Measurements from ENCODE around the gene RSRC2.
"Not testable (repeated sequence)": the region's sequence is repeated elsewhere in the genome, so short reads cannot be mapped to it uniquely, and the experiment has no call there.

RSRC2 gene

DNA sequence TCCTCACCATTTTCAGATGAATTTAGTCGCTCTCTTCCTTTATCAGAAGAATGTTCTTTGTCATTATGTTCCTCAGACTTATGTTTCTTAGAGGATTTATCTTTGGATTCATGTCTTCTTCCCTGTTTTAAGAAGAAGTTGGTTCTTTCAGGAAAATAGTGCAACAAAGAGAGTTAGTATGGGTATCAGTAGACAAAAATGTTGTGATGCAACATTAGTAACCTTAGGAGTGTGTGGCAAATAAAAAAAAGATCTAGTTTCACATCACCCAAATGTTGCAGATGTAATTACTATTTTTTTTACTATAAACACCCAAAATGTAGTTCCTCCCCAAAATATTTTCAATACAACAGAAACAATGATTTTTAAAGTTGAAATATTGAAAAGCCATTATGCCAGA is 7.8 kb downstream of the RSRC2 start:
- DNase-seq (ENCODE audit: low read depth, low spot score), result no peak

DNA sequence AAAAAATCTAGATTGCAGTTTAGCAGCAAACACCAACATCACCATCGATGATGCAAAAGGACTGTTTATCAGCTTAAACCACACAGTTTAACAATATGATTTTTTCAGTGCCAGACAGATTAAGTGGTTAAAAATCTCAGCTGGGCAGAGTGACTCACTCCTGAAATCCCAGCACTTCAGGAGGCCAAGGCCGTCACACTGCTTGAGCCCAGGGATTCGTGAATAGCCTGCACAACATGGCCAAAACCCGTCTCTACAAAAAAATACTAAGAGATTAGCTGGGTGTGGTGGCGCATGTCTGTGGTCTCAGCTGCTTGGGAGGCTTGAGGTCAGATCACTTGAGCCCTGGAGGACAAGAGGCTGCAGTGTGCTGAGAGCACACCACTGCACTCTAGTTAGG is 8.9 kb downstream of the RSRC2 start:
- no peak for DNase-seq (ENCODE audit: low read depth, low spot score)

DNA sequence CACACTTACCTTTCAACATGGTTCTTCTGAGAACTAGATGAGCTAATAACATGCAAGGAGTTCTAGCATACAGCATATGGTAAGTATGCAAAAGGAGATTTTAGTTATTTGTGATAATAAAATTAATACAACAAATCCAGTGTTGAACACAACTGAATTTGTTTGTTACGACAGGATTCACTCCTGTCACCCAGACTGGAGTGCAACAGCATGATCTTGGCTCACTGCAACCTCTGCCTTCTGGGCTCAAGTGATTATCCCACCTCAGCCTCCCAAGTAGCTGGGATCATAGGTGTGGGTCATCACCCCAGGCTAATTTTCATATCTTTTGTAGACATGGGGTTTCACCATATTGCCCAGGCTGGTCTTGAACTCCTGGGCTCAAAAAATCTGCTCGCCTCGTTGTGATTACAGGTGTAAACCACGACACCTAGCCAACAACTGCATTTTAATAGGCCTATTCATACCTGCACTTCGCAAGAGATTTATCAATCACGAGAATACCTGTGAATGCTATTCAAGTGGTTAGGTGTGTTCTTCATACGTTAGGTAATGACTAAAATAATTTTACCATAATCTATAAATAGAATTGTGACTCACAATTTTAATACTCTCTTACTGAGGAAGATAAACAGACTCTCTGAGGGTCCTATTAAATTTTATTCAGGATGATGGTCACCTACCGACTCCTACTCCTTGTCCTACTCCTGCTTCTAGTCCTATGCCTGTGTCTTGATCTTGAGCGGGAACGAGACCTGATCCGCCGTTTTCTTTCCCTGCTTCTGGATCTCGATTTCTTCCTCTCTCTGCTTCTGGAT is 10.0 kb downstream of the RSRC2 start:
- no peak for DNase-seq (ENCODE audit: low read depth, low spot score)

DNA sequence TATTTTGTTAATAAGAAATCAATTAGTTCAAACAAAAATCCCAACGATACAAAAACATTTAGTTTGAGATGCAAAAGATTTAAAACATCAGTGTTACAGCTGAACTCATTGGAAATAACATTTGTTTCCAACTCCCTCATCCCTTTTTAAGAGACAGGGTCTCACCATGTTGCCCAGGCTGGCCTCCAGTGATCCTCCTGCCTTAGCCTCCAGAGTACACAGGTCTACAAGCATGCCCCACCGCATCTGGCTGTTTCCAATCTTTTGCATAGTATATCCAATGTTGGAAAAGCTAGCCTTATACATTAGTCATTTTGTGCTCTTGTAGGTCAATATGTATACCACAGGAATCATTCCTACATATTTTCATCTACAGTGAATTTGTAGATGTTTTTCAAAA is 11.5 kb downstream of the RSRC2 start:
- no peak for DNase-seq (ENCODE audit: low read depth, low spot score)

DNA sequence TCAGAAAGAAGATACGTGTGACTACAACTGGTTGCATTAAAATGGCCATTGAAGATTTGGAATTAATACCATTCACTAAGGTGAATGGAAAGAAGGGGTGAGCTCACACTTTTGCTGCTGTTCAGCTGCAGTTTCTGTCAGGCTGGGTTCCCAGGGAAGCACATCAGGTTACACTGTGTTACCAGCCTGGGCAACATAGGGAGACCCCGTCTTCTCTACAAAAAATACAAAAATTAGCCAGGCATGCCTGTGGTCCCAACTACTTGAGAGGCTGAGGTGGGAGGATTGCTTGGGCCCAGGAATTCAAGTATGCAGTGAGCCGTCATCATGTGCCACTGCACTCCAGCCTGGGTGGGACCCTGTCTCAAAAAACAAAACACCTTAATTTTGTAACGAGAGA is 13.1 kb downstream of the RSRC2 start:
- no peak for DNase-seq (ENCODE audit: low read depth, low spot score)

DNA sequence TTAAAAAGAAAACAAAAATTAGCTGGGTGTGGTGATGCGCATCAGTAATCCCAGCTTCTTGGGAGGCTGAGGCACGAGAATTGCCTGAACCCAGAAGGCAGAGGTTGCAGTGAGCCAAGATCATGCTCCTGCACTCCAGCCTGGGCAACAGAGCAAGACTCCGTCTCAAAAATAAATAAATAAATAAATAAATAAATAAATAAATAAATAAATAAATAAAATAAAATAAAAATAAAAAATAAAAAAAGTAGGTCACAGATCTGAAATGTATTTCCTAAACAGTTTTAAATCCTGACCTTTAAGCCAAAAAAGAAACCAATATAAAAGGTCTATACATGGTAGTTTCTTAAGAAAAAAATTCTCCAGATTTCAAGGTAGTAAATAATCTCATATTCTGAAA is 13.7 kb downstream of the RSRC2 start:
- not testable (repeated sequence) for DNase-seq (ENCODE audit: low read depth, low spot score)

DNA sequence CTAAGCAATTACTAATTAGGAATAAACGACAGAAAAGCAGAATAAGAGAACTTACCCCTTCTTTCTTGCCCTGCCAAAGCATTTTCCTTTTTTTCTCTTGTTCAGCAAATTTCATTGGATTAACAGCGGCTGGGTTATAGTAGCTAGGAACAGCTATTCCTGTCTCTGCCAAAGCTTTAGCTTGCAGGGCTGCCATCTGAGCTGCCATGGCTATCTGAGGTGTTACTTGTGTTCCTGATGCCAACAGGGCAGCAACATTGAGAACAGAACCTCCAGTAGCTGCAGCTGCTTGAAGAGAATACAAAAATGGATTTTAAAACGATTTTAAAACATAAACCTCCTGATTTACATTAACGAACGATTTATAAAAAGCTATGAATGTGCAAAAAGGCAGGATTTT is 18.6 kb downstream of the RSRC2 start:
- no peak for DNase-seq (ENCODE audit: low read depth, low spot score)

DNA sequence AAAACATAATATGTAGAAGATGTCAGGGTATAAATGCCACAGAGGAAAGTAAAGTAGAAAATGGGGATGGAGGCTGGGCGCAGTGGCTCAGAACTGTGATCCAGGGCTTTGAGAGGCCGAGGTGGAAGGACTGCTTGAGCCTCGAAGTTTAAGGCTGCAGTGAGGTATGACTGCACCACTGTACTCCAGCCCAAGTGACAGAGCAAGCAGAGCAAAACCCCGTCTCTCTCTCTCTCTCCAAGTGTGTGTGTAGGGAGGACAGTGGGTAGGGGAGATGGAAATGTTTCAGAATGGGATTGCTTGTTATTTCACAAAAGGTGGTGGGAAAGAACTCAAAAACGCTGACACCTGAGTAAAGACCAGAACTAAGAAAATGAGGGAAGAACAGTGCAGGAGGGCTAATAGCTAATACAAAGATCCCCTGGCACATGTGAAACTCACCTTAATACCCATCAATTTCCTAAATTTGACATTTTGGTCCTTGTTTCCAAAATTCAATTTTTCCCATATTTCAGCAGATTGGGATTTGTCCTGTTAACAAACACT is 20.3 kb downstream of the RSRC2 start:
- DNase-seq (ENCODE audit: low read depth, low spot score), result no peak

DNA sequence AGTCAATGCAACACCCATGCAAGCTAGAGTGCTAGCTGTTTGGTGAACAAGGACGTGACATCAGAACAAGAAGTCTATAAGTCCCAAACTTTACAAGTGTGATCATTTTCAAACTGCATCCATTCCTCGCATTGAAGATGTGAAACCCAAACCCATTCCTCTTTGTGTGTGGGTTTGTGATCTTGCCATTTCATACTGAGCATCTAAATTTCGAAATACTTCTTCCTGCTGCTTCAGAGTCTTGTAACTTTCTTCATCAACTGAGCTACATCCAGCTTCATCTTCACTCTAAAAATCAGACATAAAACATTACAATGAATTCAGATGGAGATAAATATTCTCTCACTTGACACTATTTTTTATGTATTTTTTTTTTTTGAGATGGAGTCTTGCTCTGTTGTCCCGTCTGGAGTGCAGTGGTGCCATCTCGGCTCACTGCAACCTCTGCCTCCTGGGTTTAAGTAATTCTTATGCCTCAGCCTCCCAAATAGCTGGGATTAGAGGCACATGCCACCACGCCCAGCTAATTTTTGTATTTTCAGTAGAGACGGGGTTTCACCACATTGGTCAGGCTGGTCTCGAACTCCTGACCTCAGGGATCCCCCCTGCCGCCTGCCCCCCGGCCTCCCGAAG is 21.2 kb downstream of the RSRC2 start:
- DNase-seq (ENCODE audit: low read depth, low spot score), result no peak

DNA sequence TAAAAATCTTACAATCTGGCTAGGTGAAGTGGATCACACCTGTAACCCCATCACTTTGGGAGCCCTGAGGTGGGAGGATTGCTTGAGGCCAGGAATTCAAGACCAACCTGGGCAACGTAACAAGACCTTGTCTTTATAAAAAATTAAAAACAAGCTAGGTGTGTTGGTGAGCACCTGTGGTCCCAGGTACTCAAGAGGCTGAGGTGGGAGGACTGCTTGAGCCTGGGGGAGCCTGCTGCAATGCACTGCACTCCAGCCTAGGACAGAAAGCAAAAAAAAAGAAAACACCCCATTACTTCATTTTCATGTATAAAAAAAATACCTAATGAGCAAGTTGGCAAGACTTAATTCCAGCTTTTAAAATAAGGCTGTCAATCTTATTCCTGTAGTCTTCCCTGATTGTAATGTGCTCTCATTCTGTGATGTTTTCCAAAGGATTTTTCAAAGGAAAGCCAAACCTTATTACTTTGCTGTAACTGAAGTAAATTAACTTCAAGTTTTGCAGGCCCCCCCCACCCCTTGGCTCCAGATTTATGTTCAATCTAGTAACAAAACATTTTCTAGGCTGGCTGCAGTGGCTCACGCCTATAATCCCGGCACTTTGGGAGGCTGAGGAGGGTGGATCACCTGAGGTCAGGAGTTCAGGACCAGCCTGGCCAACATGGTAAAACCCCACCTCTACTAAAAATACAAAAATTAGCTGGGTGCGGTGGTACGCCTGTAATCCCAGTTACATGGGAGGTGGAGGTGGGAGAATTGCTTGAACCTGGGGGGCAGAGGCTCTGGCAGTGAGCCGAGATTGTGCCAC is 22.7 kb downstream of the RSRC2 start:
- DNase-seq (ENCODE audit: low read depth, low spot score), result no peak

DNA sequence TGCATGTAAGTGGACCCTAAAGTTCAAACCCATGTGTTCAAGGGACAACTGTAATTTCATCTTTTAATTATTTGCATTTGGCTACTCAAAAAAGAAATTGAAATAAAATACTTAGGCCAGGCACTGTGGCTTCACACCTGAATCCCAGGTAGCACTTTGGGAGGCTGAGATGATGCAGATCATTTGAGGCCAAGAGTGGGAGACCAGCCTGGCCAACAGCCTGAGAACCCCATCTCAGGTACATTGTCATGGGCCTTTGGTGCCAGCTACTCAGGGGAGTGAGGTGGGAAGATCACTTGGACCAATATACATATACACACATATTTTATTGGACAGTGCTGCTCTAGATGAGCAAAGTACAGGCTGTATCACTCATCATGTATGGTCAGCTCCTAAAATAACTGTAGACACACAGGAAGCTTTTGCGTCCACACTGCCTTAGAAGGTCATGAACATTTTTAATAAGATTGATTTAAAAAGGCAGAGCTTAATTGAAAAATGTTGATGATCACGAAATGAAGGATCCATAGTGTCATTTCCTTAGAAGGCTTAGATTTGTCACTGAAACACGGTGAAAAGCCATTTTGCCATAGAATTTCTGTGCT is 23.5 kb downstream of the RSRC2 start:
- no peak for DNase-seq (ENCODE audit: low read depth, low spot score)

DNA sequence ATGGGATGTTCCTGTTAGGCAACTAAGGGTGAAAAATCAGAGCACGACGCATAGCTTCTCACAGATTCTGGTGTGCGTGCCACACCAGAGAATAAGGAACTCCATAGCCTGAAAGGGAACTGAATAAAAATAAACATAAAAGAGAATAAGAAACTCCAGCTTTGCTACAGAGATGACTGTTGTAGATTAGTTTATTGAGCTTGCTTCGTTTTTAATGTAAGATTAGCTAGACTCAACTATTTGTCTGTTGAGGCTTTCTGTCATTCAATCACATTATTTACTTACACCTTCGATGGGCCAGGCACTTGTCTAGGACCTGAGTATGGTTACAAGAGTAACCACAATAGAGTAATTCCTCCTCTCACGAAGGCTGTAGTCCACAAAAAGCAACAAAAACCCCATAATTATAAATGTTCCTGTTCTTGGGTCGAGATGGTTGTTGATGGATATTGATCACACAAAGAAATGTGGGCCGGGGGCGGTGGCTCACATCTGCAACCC is 25.2 kb downstream of the RSRC2 start:
- DNase-seq (ENCODE audit: low read depth, low spot score), result no peak

DNA sequence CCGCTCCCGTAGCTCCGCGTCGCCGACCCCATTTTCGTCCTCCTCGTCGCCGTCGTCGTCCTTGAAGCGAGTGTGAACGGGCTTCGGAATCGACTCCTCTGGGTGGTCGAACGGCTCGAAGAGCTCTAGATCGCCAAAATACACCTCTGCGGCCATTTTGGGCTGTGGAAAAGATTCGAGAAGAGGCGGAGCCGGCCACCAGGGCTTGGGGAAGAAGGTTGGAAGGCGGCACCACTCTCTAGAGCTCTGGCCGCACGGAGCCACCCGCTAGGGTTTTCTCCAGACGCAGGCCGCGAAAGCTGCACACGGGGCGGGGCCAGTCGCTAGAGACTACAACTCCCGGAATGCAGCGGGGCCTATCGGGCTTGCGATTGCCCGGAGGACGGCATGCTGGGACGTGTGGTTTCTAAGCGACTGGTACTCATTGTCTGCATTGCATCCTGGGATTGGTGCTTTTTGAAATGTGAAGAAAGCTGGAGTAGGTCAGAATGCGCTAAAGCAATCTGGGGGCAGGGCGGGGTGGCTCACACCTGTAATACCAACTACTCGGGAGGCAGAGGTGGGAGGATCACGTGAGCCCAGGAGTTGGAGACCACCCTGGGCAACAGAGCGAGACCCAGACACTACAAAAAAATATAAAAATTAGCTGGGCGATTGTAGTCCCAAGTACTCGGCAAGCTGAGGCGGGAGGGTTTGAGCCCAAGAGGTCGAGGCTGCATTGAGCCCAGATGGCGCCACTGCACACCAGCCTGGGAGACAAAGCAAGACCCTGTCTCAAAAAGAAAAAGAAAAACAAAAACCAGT is 25.8 kb downstream of the RSRC2 start, which contains the start of gene ZCCHC8:
Gene ZCCHC8 (minus strand): TSS at position 248 of the 804 bp plus-strand sequence. CDS start 92 bp downstream, at position 156.
- peak; percentile 99 for DNase-seq (ENCODE audit: low read depth, low spot score)

DNA sequence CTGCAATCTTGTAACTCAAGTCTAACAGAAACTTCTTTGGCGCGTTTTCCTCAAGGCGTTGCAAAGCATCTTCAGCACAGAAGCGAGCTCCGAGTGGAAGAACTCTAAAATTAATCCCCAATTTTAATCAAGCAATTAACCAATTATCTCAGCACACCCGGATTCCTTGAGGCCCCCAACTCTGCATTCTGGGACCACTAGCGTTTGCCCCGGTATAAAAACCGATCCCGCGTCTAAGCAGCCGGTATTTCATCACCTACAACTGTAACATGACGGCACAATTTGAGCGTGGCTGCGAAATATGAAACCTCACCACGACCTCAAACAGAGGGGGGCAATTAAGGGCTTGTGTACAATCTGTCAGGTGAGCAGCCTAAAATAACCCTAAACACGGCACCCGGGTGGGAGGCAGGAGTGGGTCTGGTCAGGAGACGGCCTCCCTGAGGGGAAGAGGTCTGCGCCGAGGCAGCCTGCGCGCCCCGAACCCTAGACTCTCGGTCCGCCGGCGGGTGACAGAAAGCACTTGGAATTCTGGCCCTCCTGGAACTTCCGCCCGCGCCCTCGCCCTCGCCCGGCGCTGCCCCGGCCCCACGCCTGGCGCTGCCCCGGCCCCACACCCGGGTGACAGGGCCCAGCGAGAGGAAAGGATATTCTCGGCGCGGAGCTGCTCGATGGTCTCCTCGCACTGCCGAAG is 26.6 kb downstream of the RSRC2 start:
- peak; percentile 72 for DNase-seq (ENCODE audit: low read depth, low spot score)

DNA sequence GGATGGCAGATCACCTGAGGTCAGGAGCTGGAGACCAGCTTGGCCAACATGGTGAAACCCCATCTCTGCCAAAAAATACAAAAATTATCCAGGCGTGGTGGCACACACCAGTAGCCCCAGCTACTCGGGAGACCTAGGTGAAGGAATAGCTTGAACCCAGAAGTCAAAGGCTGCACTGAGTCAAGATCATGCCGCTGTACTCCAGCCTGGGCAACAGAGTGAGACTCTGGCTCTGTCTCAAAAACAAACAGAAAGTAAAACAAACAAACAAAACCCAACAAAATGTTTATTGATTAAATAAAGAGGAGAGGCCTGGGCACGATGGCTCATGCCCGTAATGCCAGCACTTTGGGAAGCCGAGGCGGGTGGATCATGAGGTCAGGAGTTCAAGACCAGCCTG is 31.5 kb downstream of the RSRC2 start:
- DNase-seq (ENCODE audit: low read depth, low spot score), result no peak

DNA sequence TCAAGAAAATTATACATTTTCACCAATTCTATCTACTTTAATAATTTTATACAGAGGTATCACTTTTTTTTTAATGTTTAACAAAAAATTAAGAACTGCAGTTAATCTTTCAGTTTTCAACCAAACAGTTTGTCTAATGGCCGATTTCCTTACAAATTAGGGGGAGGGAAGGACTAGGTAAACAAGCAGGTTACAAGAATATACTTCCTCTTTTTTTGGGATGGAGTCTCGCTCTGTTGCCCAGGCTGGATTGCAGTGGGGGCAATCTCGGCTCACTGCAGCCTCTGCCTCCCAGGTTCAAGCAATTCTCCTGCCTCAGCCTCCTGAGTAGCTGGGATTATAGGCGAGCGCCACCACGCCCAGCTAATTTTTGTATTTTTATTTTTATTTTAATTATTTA is 33.5 kb downstream of the RSRC2 start:
- not testable (repeated sequence) for DNase-seq (ENCODE audit: low read depth, low spot score)

DNA sequence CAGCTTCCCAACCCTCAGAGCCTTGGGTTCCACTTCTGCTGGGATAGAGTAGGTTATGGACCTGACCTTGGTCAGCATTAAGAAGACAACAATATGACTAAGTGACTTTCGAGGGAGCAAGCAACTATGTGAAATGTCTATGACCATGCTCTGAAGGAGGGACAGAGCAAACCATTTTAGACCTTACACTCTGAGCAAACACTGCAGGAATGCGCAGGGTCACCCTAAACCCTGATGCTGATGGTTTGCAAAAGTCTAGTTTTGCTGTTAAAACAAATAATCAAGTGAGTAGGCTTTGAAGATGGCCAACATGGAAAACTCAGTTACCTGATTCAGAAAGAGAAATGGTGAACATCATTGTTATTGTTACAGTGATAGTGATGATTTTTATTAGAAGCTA is 34.7 kb downstream of the RSRC2 start:
- no peak for DNase-seq (ENCODE audit: low read depth, low spot score)

DNA sequence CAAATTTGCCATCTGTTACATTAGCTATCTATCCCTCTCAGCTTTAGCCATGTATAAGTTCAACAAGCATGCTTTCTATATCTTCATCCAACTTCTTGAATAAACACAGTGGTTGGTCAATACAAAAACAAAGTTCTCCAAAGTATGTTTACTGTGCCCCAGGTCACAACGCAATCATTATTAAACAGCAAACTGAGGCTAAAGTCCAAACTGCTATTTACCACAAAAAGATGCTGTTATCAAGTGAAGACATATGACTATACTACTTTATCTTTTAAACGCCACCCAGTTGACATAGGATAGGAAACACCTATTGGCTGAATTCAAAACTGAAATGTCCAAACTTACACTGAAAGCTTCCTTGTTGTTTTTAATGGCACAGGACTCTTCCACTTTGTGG is 37.7 kb downstream of the RSRC2 start:
- no peak for DNase-seq (ENCODE audit: low read depth, low spot score)

DNA sequence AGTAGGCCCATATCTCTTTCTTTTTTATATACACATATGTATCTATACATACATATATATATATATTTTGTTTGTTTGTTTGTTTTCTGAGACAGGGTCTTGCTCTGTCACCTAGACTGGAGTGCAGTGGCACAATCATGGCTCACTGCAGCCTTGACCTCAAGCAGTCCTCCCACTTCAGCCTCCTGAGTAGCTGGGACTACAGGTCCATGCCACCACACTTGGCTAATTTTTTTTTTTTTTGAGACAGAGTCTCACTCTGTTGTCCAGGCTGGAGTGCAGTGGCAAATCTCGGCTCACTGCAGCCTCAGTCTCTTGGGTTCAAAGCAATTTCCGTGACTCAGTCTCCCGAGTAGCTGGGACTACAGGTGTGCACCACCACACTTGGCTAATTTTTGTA is 38.9 kb downstream of the RSRC2 start:
- DNase-seq (ENCODE audit: low read depth, low spot score), result not testable (repeated sequence)

DNA sequence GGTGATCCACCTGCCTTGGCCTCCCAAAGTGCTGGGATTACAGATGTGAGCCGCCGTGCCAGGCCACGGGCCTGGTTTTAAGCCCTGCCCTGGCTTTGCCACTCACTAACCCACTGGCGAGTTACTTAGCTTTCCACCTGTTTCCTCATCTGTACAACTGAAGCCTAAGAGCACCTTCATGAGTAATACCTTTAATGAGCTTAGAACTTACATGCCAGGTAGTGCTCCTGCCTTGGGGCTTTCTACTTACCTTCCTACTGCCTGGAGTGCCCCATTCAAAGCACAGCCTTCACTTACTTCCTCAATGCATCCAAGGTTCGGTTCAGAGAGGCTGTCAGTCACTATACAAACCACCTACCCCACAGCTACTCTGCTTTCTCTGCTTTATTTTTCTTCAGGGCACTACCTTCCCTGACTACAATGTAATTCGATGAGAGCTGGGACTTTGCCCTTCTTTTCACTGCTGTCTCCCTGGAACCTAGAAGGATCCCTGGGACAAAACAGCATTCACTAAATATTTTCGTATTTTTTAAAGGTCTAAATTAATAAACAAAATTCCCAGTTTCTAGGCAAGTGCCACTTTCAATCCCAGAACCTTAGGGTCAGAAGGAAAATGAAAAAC is 39.8 kb downstream of the RSRC2 start:
- no peak for DNase-seq (ENCODE audit: low read depth, low spot score)

Measured in ELF-1 (cell line).